Erythroblast (primary cell): ENCODE data around the gene CCDC197.

Source experiments
- GATA1 ChIP-seq: IDR thresholded peaks from 2 replicates; pipeline ENCODE4 v1.6.1; 2011; ENCODE audit warnings: low read depth, mild to moderate bottlenecking, control low read depth, low read length, moderate library complexity
- POLR2A ChIP-seq: IDR thresholded peaks from 2 replicates; pipeline ENCODE4 v1.6.1; 2011; ENCODE audit warnings: mild to moderate bottlenecking, low read length

DNA sequence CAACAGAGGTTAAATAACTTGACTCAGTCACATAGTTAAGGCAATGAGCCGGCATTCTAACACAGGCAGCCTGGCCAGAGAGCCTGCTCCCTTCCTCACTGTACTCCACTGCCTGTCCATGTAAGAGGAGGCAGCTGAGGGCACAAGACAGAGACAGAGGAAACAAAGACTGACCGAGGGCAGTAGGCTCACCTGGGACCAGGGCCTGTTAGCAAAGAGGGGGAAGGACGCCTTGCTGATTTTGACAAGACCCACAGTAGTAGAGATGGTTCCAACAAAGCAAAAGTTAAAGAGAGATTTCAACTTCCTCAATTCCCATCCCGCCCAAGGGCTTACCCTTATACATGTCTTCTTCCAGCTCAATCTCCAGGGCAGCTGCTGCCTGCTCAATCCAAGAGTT is 55.6 kb downstream of the CCDC197 start:
- no peak for TF ChIP-seq POLR2A
- TF ChIP-seq GATA1 = no peak
